GM19240 (cell line): ENCODE data around the gene RBMS3.

Experiments used
- DNase-seq: peaks from one replicate; pipeline ENCODE4 v3.0.0; 2011; ENCODE audit warnings: low spot score; ENCODE audit not compliant: insufficient read length

The RBMS3 gene

GRCh38 chr3:29475854-29476253 lies 195.0 kb downstream of the RBMS3 start:
- DNase-seq: no peak

- no peak for DNase-seq
Observed at GRCh38 chr3:29478611-29479010, 197.7 kb downstream of the RBMS3 start.

- DNase-seq: no peak
Observed at GRCh38 chr3:29481249-29481648, 200.4 kb downstream of the RBMS3 start.

GRCh38 chr3:29481969-29482767 lies 201.3 kb downstream of the RBMS3 start:
- no peak for DNase-seq

GRCh38 chr3:29484633-29485032 lies 203.8 kb downstream of the RBMS3 start:
- DNase-seq: no peak

- no peak for DNase-seq
Observed at GRCh38 chr3:29486096-29486495, 205.2 kb downstream of the RBMS3 start.

- DNase-seq: no peak
Observed at GRCh38 chr3:29486917-29487316, 206.0 kb downstream of the RBMS3 start.

- no peak for DNase-seq
Observed at GRCh38 chr3:29488922-29489321, 208.1 kb downstream of the RBMS3 start.

- DNase-seq: no peak
Observed at GRCh38 chr3:29493109-29493508, 212.2 kb downstream of the RBMS3 start.

- no peak for DNase-seq
Observed at GRCh38 chr3:29494305-29495036, 213.6 kb downstream of the RBMS3 start.

- no peak for DNase-seq
Observed at GRCh38 chr3:29497282-29497681, 216.4 kb downstream of the RBMS3 start.

GRCh38 chr3:29502771-29503170 lies 221.9 kb downstream of the RBMS3 start:
- DNase-seq: no peak

GRCh38 chr3:29503314-29503713 lies 222.4 kb downstream of the RBMS3 start:
- DNase-seq: no peak

- no peak for DNase-seq
Observed at GRCh38 chr3:29503958-29504357, 223.1 kb downstream of the RBMS3 start.

- DNase-seq: no peak
Observed at GRCh38 chr3:29506502-29506901, 225.6 kb downstream of the RBMS3 start.

- DNase-seq: no peak
Observed at GRCh38 chr3:29511701-29512100, 230.8 kb downstream of the RBMS3 start.

GRCh38 chr3:29512641-29513040 lies 231.8 kb downstream of the RBMS3 start:
- DNase-seq: no peak

GRCh38 chr3:29513236-29513635 lies 232.4 kb downstream of the RBMS3 start:
- DNase-seq: no peak

- no peak for DNase-seq
Observed at GRCh38 chr3:29514170-29514569, 233.3 kb downstream of the RBMS3 start.

- no peak for DNase-seq
Observed at GRCh38 chr3:29514912-29515311, 234.0 kb downstream of the RBMS3 start.

GRCh38 chr3:29515451-29515850 lies 234.6 kb downstream of the RBMS3 start:
- no peak for DNase-seq

- DNase-seq: no peak
Observed at GRCh38 chr3:29516164-29516563, 235.3 kb downstream of the RBMS3 start.

- no peak for DNase-seq
Observed at GRCh38 chr3:29520764-29521163, 239.9 kb downstream of the RBMS3 start.
